CD4-positive, alpha-beta T cell treated with Interleukin-1 beta for 1 hour (primary cell): ENCODE measurements around the gene SEL1L3.

Experiments used
- DNase-seq, 2 donors: peaks; one replicate each; pipeline ENCODE4 v3.0.0-alpha.2; 2020 to 2022

The SEL1L3 gene

DNA sequence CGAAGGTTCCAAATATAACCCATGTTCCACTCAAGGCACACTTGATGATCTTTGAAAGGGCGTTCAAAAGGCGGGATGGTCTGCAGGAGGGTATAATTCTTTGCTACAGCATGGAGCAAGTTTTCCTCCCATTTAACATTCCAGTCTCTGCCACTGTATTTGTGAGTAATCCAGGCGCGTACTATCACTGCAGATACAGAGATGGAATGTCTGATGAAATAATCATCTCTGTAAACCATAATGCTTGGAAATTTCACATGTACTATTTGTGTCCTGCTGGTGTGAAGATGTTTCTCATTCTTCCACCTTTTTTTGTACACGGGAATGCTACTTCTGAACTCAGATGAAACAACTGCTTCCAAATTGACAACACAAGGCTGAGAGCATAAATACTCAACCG lies 15.5 kb downstream of the SEL1L3 start:
- DNase-seq: no peak

DNA sequence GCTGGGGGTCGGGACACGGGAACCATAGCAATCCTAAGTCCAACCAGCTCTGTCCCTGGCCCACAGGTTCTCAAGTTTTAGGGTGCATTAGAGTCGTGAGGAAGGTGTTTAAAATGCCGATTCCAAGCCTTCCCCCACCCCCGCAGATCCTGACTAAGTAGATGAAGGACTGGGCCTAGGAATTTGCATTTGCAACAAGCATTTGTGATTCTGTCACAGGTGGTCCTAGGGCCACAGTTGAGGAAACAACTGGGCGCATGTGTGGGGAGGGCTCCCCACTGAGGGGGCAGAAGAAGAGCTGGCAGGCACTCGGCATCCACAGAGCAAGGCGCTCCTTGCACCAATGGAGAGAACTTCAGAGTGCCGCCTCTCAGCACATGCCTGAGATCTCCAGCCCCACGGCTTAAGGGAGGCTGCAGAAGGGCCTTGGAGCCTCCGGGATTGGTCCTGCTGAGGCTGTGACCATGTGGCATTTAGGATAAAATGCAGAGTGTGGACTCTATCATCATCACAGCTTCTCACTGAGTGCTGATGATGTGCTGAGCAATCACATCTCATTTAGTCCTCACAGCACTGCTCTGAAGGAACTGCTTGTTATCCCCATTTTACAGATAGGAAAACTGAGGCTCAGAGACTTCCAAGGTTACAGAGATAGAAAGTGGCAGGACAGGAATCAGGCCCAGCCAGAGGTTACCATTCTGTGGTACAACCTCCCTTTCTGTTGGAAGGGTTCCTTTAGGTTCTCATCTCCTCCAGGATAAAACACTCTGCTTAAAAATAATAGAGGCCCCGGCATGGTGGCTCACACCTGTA lies 16.7 kb downstream of the SEL1L3 start:
- no peak for DNase-seq

DNA sequence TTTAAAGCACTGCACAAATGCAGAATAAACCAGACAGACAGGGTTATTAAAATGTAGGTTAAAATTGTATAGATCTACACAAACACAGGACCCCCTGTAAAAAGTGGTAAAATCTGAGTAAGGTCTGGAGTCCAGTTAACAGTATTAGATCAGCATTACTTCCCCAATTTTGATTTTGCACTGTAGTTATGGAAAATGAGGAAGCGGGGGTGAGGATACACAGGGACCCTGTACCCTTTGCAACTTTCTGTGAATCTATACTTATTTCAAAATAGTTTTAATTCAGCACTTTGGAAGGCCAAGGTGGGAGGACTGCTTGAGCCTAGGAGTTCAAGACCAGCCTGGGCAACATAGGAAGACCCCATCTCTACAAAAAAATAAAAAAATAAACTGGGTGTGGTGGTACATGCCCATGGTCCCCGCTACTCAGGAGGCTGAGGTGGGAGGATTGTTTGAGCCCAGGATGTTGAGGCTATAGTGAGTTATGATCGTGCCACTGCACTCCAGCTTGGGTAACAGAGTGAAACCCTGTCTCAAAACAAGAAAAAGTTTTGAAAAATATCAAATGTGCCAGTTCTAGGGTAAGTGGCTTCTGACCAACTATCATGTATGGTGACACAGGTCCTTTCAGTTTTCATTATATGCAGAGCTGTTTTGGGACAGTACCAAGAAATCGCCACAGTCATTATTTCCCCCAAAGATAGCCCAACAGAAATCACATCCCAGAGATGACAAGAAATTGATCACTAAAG lies 17.7 kb downstream of the SEL1L3 start:
- no peak for DNase-seq

DNA sequence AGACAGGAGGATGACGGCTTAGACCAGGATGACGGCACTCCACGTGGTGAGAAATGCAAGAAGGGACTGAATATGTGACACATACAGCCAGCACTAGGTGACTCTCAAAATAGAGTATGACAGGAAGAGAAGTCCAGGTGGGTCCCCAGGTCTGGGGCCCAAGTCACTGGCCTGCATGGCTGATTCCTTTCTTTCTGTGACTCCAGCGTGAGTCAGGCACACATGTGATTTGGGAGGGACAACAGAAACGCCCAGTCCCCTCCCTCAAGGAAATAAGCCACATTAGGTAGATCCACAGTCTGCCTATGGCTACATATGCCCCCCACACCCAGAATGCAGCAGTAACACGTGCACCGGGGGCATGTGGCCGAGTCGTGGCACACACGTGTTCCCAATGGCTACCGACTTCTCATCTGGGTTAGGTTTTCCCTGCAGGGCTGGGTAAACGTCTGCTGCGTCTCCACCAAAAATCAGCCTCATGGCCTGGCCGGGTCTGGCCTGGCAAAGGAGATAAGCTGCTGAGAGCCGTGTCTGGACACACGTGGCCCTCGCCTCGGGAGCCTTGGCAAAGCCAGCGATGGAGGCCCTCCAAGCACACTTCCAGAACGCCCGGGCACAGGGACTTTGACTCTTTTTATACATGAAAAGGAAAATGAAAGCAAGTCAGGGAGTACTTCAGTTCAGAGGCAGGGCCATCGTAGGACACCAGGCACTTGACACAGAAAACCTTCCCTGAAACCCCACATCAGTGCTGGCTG lies 19.3 kb downstream of the SEL1L3 start:
- no peak for DNase-seq

DNA sequence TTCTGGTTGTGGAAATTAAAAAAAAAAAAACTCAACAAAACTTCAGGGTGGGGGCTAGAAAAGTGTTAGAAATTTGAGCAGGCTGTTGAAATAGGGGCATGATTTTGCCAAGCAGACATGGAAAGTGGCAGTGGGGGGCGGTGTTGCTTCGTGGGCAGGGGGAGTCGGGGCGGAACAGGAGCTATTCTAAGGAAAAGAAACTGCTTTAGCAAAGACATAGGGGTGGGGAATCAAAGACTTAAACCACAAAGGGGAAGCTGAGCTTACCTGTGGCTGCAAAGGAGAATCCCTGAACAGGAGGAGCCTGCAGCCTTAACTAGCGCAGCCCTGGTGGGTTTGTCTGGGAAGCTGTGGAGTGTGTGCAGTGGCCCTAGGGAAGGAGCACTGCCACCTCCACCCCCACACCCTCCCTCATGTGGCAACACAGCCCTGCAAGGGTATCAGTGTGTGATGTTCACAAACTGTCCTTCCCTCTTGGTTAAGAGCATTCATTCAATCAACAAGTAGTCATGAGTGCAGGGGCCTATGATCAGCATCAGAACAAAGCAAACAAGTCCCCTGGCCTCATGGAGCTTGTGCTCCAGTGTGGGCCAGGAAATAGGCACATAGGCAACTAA lies 20.5 kb downstream of the SEL1L3 start:
- peak; percentile 48 to 58 for DNase-seq

DNA sequence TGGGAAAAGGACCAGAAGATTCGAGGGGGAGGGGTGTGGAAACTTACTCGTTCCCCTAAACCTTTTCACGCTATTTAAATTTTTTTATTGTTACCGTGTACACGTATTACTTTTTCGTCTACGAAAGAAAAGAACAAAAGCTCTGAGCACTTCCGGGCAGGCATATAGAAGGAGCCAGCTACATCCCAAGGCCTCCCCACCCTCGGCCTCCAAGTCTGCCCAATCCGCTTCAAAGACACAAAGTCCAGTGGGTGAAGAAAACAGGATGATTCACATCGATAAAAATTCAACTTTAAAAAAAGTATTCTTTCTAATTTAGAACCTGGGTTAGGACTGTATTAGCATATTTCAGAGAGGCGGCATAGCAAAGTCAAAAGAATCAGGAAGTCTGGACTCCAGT lies 23.1 kb downstream of the SEL1L3 start:
- DNase-seq: no peak

DNA sequence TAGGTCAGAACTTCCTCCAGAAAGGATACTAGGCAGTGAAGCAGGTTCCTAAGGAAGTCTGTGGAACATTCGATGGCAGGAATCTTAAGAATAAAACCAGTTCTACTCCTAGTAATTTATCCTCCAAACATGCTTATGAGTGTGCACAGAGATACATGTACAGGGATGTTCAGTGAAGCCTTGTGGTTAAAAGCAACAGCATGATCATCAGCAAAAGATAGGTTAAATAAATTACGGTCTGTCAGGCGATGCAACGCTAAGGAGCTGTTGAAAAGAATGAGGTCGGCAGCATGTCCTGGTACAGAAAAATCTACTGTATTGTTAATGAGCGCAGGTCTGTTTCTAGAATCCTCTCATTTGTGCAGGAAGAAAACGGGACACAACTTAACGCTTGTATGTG lies 23.6 kb downstream of the SEL1L3 start:
- DNase-seq: no peak

DNA sequence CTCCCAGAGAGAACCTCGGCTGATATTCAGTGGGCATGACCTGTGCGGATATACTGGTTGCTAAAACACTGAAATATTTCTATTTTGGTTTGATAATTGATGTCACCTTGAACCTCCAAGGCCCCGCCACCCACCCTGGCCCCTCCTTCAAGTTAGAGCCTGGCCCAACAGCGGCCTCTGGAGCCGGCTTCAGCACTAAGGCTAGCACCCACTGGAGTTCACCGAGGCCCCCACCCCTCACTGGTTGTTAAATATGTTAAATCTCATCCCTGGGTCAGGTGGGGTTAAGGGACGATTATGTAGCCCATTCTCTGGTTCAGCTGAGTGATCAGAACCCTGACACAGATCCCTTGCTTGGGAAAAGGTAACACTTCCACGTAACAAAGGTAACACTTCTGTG lies 24.3 kb downstream of the SEL1L3 start:
- no peak for DNase-seq

DNA sequence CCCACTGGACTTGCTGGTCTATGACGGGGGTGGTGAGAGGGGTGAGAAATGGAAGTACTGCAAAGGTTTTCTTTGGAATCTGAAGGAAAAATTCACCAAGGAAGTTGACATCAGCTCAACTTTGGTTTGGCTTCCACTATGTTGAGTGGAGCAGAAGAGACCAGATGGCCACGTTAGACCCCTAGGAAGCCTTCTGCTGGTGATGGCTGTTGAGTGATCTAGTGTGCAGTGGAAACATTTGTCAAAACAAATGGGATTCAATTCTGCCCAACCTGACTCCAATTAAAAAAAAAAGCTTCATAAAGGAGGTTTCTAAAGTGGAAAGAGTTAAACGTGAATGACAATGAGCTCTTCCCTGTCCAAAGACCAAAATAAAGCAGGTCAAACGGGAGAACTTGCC lies 25.7 kb downstream of the SEL1L3 start:
- DNase-seq: no peak

DNA sequence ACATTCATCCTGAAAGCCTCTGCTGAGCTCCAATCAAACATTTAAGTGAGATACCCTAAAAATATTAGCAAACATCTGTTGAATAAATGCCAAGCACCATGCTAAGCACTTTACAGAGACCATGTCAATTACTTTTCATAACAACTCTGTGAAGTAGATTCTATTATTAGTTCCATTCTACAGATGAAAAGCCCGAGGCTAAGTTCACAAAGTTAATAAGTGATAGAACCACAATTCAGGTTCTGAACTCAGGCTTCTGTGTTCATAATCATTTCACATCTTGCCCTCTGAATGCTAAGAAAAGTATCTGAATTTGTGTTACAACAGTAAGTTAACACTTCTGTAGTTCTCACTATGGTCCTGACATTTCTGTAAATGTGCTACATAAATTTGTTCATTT lies 27.4 kb downstream of the SEL1L3 start:
- DNase-seq: no peak

DNA sequence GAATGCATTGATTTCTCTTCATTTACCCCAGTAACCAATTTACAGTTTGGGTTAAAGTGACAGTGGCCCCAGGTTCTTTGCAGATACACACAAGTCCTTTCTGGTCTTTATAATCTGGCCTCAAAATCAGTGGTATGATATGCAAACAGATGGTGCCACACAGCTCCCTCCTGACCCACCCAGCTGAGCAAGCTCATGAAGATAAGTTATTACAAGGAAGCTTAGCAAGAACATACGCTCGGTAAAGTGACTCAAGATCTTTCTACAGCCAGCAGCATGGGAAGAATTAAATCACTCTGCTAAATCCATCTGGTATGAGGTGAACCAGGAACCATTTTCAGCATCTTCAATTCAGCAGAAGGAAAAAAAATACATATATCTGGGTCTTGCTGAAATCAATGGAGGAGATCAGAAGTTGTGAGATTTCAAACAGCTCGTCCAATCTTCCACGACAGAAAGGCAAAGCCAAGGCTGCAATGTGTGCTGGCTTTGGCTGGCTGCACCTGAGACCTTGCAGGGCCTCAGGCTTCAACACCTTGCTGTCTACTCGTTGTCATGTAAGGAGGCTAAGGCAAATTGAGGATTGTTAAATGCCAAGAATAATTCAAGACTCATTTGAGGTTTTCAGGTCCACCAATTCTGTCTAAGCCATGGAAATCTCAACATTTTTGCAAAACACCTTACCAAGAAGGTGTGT lies 28.2 kb downstream of the SEL1L3 start:
- no peak for DNase-seq

DNA sequence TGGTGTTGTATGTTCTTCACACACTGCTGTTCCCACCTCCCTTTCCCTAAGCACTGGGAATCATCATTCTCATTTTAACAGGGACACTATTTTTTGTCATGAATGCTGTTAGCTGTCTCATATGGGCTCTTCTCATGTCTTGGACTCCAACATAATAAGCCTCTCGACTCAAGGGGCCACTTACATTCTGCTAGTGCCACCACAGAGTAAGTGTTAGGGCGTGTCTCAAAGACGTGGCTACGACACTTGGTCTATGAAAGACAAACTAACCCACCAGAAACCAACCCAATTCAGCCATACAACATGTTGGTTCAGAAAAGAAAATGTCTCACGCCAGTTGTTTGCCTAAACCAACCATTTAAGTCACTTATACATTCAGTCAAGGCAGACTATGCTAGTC lies 32.2 kb downstream of the SEL1L3 start:
- DNase-seq: no peak

DNA sequence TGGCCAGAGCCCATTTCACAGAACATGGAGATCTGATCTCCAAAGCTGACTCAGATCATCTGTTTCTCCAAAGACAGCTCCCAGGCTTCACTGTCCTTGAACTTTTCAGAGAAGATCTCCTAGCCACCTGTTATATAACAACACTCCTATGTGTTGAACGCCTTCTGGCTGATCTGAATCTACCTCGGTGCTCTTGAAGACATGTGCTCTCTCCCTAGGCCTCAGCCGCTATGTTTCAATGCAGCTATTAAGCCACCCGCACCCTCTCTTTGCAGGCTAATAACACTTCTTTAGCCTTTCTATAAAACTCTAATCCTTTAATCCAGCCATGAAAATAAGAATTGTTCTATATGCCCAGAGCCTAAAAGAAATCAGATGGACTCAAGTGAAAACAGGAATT lies 34.9 kb downstream of the SEL1L3 start:
- DNase-seq: no peak

DNA sequence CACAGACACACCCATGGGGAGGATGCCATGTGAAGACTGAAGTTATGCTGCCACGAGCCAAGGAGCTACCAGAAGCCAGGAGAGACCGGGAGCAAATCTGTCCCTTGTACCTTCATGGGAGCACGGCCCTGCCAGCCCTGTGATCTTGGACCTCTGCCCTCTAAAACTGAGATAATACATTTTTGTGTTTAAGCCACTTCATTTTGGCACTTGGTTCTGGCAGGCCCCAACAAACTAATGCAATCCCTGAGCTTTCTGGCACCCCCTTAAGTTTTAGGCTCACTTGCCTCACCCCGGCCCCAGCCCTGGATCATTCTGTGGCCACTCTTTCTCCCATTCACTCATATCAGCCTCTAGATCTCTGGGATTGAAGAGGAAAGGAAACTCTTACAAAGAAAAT lies 35.4 kb downstream of the SEL1L3 start:
- DNase-seq: no peak

DNA sequence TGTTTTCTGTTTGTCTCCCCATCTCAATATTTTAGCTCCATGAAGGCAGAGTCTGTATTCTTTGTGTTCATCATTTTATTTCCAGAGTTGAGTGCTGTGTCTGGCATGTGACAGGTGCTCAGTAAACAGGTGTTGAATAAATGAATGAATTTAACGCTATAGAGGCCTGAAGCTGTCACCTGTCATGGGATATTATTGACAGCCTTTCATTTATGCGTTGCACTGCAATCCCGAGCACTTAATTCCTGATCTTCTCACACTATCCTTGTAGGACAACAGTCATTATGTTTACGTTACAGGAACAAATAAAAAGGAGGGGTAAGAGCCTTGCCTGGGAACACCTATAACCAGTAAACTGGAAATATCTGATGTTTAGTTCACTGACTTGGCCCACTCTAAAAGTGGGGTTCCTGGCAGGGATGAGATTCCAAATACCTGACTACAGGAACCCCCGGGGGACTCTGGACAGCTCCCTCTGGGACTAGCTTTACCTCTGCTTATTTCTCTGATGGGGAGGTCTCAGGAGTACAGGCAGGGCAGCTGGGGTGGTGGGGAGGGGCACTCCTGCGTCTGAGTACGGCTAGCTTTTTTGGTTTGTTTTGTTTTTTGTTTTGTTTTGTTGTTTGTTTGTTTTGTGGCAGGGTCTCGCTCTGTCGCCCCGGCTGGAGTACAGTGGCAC lies 36.6 kb downstream of the SEL1L3 start:
- no peak for DNase-seq

DNA sequence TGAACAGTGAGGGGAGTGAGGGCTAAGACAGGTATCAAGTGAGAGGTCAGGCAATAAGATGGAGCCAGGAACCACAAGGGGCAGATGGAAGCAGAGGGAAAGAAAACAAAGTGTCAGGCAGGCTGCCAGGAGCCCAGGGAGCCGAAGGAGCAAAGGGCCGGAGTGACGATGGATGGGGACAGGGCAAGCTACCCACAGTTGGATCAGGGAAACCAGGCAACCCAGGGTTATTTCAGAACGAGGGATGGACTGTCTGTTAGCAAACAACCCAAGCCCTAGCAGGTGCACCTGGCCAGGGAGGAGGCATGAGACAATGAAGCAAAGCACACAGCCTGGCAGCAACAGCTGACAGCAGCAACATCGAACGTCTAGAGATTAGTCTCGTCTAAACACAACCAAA lies 39.2 kb downstream of the SEL1L3 start:
- DNase-seq: no peak

DNA sequence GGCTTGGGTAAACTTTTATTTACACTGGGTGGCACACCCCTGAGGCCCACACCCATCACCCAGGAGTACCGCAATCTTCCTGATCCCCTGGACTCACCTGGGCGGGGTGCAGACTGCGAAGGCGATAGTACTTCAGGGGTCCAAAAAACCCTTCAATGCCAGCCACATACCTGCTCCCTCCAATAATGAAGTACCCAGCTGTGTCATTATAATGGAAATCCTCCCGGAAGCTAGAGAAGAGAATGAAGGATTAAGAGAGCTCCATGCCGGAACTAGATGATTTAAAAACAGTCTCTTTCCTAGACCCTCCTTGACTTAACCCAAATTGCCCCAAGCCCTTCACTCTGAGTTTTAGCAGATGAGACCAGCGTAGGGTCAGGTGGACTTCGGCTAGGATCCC lies 40.9 kb downstream of the SEL1L3 start:
- DNase-seq: no peak

DNA sequence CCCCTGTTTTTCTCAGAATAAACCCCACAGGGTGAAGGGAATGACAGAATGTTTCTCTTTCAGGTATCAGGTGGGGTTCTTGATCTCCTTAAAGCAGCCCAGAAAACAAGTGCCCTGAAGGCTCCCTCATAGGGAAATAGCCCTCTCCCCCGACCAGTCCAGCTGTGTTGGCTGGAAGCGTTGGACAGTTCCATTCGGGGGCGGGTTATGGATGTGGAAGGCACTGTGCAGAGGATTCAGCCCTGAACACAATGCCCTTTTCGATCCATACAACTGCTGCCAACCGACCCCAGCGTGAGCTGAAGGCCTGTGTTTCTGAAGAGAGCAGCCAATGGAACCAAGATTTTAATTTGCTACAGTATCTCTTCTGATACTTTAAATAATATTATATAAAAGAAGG lies 41.5 kb downstream of the SEL1L3 start:
- no peak for DNase-seq

DNA sequence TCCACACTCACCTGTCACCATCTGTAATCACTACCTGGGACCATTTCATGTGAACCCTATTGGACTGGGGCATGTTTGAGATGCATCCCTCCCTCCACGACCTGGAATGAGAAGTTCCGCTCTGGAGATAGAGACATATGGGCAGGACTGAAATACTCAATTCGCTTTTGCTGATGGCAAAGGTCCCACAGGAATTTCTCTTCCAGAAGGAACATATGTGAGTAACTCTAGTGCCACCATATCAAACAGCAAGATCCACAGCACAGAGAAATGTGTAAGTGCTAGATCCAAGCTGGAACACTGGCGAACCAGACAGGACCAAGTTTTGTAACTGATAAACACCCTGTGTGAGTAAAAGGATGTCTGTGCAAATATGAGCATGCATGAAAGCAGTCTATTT lies 43.9 kb downstream of the SEL1L3 start:
- no peak for DNase-seq

DNA sequence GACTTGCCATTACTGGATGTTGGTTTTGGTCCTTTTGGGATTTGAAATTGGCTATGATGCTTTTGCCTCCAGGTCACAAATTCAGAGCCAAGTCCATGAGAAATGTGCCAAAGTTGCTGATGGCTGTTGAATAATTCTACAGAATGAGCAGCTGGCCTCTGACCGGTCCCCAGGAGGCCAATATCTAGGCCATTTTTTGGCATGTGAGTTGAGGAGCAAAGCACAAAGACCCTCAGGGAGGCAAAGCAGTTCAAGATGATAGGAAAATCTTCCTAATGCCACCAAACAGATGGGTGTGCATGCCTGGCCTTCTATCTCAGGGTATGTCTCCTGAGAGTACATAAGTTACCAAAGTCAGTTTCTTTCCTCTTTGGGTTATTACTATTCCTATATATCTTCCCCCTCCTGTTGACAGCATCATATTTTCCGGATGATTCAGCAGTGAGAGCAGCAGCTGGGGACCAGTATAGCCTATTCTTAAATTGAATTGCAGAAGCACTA lies 44.4 kb downstream of the SEL1L3 start:
- DNase-seq: no peak

DNA sequence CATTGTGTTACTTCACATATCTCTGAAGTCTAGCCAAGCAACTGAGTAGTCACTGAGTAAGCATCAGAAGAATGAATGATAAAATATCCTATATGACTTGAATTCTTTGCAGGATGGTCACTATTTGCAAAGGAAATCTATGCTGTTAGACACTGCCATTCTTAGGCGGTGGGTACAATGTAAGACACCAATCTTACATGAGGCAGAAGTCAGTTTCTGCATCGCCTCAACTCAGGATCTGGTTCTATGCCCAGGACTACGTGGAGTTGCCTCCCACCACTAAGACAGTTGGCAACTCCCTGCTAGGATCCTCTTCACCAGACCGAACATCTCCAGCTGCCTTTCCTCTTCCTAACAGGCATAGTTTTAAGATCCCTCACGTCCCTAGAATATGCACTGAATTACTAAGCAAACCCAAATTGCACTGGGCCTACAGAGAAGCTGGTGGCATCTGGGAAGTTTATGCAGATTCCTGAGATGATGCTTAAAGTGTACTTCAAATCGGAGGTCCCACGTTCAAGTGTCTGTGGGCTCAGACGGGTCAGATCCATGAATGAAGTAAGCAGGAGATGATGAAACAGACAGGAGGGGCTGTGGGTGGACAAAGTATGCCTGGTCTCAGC lies 45.6 kb downstream of the SEL1L3 start:
- no peak for DNase-seq
